ENCODE measurements around the gene IMPG2.

Gene IMPG2

GRCh38 chr3:101179637-101180036, 140.7 kb downstream of the IMPG2 start:
- DNase-seq, result no peak

GRCh38 chr3:101177577-101177976, 142.8 kb downstream of the IMPG2 start:
- DNase-seq, result no peak

Data from midbrain (tissue), 1 donor.